ENCODE data around the gene KCNK4. TPM values are rescaled to one million over a fixed set of nuclear protein-coding genes. Genes with fewer than 3 reads are reported as not detected.

KCNK4 gene
- total and polyA plus RNA-seq, 12 donors = 0.10 to 0.54 TPM; not detected in 10

GRCh38 chr11:64287676-64288352 lies 3.3 kb upstream of the KCNK4 start:
- intact Hi-C loops (cut with DNase I) = no loop called here
- no peak for DNase-seq

DNA sequence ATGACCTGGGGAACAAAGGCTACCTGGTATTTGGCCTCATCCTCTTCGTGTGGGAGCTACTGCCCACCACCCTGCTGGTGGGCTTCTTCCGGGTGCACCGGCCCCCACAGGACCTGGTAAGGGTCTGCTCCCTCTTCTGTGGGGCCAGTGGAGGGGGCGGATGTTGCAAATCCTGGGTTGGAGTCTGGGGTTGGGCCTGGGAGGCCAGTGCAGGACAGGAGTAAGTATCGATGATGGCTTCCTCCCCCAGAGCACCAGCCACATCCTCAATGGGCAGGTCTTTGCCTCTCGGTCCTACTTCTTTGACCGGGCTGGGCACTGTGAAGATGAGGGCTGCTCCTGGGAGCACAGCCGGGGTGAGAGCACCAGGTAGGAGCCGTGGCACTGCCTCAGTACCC lies 2.8 kb upstream of the KCNK4 start:
- DNase-seq = no peak
- WGBS, 4 donors = 90 to 94% (median 90%) methylated on average over 4 to 9 of the region's 9 CpGs
- Histone ChIP-seq H3K9me3 (replicated peaks in 1 of 3) (no peaks in the 10 kb centered on the region), H3K27me3 (peaks cover 29% of the 10 kb centered on the region), H3K4me3 (no peak overlapping the region), H3K36me3 (replicated peaks in 1 of 2) (no peaks in the 10 kb centered on the region), H3K27ac (no peak overlapping the region), H3K4me1 (replicated peaks in 1 of 2) (peaks cover 14 to 26% of the 10 kb centered on the region in 2 donors)
- TF ChIP-seq POLR2A (IDR thresholded peaks at IDR 0.05) (no peak), CTCF (IDR thresholded peaks at IDR 0.05) (no peak)
- intact Hi-C loops (cut with DNase I) = no loop called here

More at GRCh38 chr11:64287676-64288352, 3.3 kb upstream of the KCNK4 start:
- peaks cover 15 to 29% of the 10 kb centered on the region in 2 donors for H3K4me1 ChIP-seq (replicated peaks in 1 of 2)
- no peak overlapping the region for H3K27ac ChIP-seq
- no peak for TF ChIP-seq CTCF (IDR thresholded peaks at IDR 0.05)
- H3K36me3 ChIP-seq (replicated peaks in 1 of 2) = no peaks in the 10 kb centered on the region
- H3K27me3 ChIP-seq = peaks cover 23% of the 10 kb centered on the region
- no peaks in the 10 kb centered on the region for H3K9me3 ChIP-seq (replicated peaks in 1 of 3)
- 94 to 98% (median 94%) methylated on average over 20 to 33 of the region's 33 CpGs for WGBS, 4 donors
- H3K4me3 ChIP-seq = no peak overlapping the region

DNA sequence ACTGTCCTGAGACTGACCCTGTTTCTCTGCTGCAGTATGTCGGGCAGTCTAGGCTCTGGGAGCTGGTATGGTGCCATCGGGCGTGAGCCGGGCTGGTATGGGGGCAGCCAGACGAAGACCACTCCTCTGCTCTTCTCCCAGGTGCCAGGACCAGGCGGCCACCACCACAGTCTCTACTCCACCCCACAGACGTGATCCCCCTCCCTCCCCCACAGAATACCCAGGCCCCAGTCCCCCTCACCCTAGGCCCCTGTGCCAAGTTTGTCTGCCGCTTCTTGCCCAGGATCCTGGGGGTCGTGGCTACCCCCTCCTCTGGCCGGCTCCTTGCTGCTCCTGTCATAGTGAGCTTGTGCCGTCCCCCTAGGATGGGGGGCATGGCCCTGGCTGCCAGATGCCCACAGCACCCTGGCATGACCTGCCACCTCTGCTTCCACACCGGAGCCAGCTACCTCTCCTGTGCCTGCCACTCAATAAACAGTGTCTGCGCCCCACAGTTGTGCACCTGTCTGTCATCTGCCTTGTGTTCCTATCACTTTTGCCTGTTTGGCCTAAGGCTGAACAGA lies 2.0 kb upstream of the KCNK4 start:
- DNase-seq = peak in 1 of 7 donors; percentile 19
- Histone ChIP-seq H3K4me1 (replicated peaks in 1 of 2) (peaks cover 7 to 18% of the 10 kb centered on the region in 2 donors), H3K27ac (no peak overlapping the region), H3K36me3 (replicated peaks in 1 of 2) (no peaks in the 10 kb centered on the region), H3K4me3 (no peak overlapping the region), H3K27me3 (peaks cover 30% of the 10 kb centered on the region), H3K9me3 (replicated peaks in 1 of 3) (no peaks in the 10 kb centered on the region)
- intact Hi-C loops (cut with DNase I) = no loop called here
- WGBS, 4 donors = 89 to 96% (median 91%) methylated on average over 8 to 13 of the region's 13 CpGs
- TF ChIP-seq POLR2A (IDR thresholded peaks at IDR 0.05) = no peak
- TF ChIP-seq CTCF (IDR thresholded peaks at IDR 0.05) = no peak

DNA sequence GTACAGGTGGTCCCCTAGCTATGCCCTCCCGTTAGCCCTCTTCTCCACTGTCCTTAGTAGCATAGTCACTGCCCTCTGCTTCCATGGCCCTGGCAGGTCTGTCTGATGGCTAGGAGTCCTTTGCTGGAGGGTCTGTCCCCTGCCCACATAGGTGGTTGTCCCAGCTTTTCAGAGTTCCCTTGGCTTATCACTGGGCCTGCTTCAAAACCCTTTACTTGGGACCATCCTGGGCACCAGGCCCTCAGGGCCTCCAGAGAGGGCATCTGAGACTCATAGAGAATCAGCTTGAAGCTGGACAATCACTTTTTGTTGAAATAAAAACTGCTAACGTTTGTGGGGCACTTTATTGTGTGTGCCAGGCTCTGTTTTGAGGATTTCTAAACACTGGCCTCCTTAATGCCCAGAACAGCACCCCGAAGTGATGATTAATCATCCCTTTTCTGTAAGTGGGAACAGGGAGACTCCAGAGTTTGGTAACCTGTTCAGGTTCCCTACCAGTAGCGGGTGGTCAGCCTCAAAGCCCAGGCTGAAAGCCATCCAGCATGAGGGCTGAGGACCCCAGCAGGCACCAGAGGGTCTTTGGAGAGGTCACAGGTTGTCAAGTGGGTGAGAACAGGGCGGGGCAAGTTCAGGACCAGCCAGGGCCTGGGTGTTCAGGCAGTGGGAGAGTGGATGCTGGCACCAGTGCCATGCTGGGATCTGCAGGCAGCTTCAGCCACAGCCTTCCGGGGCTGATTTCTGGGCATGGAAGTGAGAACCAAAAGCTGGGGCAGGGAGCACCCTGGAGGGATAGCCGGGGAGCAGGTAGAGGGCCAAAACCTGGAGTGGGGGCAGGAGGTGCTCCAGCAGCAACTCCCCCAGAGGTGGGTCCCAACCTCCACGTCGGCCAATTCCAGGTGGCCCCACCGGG lies 495 bp upstream of the KCNK4 start:
- Histone ChIP-seq H3K4me1 (replicated peaks in 1 of 2) (peaks cover 6 to 18% of the 10 kb centered on the region in 2 donors), H3K36me3 (replicated peaks in 1 of 2) (no peaks in the 10 kb centered on the region), H3K9me3 (replicated peaks in 1 of 3) (no peaks in the 10 kb centered on the region), H3K27me3 (peaks cover 30% of the 10 kb centered on the region), H3K27ac (no peak overlapping the region), H3K4me3 (no peak overlapping the region)
- no peak for DNase-seq
- intact Hi-C loops (cut with DNase I) = loop anchor here in 1 of 2 donors (10.0 kb wide), 1 partner anchor 286 kb away; no protein-coding TSS in a partner anchor
- TF ChIP-seq CTCF (IDR thresholded peaks at IDR 0.05) (no peak), POLR2A (IDR thresholded peaks at IDR 0.05) (no peak)
- 48 to 69% (median 60%) methylated on average over 3 to 10 of the region's 10 CpGs for WGBS, 4 donors

Measured in adrenal gland (tissue), 12 donors.